ENCODE data around the gene B3GNT8. TPM values are rescaled to one million over a fixed set of nuclear protein-coding genes. Genes with fewer than 3 reads are reported as not detected.

B3GNT8 gene
- not detected in 2 replicates for polyA plus RNA-seq (2012; rRNA removed)
- 0.04 TPM in 1 of 2 replicates, not detected in the other for polyA plus RNA-seq (2012; cell fraction: cytosol; rRNA removed)
- polyA plus RNA-seq (2012; cell fraction: nucleus; rRNA removed), result 0.04 TPM in 2 replicates

- no peaks in the 10 kb centered on the region for H3K27me3 ChIP-seq (ENCODE audit: insufficient read depth)
- peak; percentile 71 for DNase-seq
- no peaks in the 10 kb centered on the region for H4K20me1 ChIP-seq (ENCODE audit: insufficient read depth)
- no peaks in the 10 kb centered on the region for H3K9me2 ChIP-seq
- H3K9ac ChIP-seq, result no peak within 1 kb of the TSS
- TF ChIP-seq REST (IDR thresholded peaks at IDR 0.05; ENCODE audit: low read depth, low read length) (no peak), PBX3 (IDR thresholded peaks at IDR 0.05) (no peak), MAX (IDR thresholded peaks at IDR 0.05; ENCODE audit: low read depth) (no peak), POLR2AphosphoS5 (IDR thresholded peaks at IDR 0.05; ENCODE audit: low read depth, low read length) (no peak), MEF2A (IDR thresholded peaks at IDR 0.05; ENCODE audit: borderline replicate concordance, low read depth) (no peak), CHD2 (IDR thresholded peaks at IDR 0.05; ENCODE audit: low read length, partially characterized antibody) (no peak), JUND (IDR thresholded peaks at IDR 0.05) (no peak), EZH2phosphoT487 (IDR thresholded peaks at IDR 0.05; ENCODE audit: borderline replicate concordance, low read depth) (no peak), IRF3 (IDR thresholded peaks at IDR 0.05; ENCODE audit: low read depth, low read length) (no peak), TAF1 (IDR thresholded peaks at IDR 0.05; ENCODE audit: borderline replicate concordance, low read depth, low read length) (no peak), NRF1 (IDR thresholded peaks at IDR 0.05; ENCODE audit: low read depth, low read length) (no peak), USF1 (IDR thresholded peaks at IDR 0.05; ENCODE audit: borderline replicate concordance, low read depth) (no peak), FOSL2 (IDR thresholded peaks at IDR 0.05; ENCODE audit: borderline replicate concordance, low read depth) (no peak), TCF12 (IDR thresholded peaks at IDR 0.05) (no peak), GABPA (IDR thresholded peaks at IDR 0.05; ENCODE audit: low read depth) (no peak), ZBTB33 (IDR thresholded peaks at IDR 0.05; ENCODE audit: borderline replicate concordance, low read depth) (no peak), TEAD4 (IDR thresholded peaks at IDR 0.05; ENCODE audit: borderline replicate concordance, insufficient read depth) (no peak)
- peaks cover 0 to 7% of the 10 kb centered on the region in 2 experiments; a peak in 1 of 4 replicates for H3K4me1 ChIP-seq (ENCODE audit: control insufficient read depth in 1 of 2, insufficient read depth in 2 of 2, low read depth in 1 of 2, low read length in 1 of 2)
- no peak within 1 kb of the TSS; a peak in 1 of 4 replicates for H3K27ac ChIP-seq (ENCODE audit: low read depth in 2 of 2, low read length in 1 of 2)
- no peaks in the 10 kb centered on the region for H3K79me2 ChIP-seq (ENCODE audit: insufficient read depth)
- no peaks in the 10 kb centered on the region for H3K9me3 ChIP-seq
- H3F3A ChIP-seq (replicated peaks; ENCODE audit: insufficient read depth), result peaks cover 6% of the 10 kb centered on the region
- no peak within 1 kb of the TSS for H3K4me2 ChIP-seq
- peaks cover 0 to 25% of the 10 kb centered on the region in 2 experiments for H3K36me3 ChIP-seq (replicated peaks in 1 of 2; ENCODE audit: control insufficient read depth in 1 of 2, insufficient read depth in 2 of 2, low read length in 1 of 2)
- no peak within 1 kb of the TSS for H2AFZ ChIP-seq (ENCODE audit: low read depth)
- 68% methylated on average over 19 of the region's 19 CpGs for WGBS (ENCODE audit: low lambda C conversion rate)
- ChIA-PET POLR2A (interaction anchor here (1.0 kb wide), 1 partner anchor 13 kb away, joined by 6 read pairs; the partner anchor contains the start of gene DMAC2), CTCF (interaction anchor here (1.3 kb wide), 3 partner anchors 12 to 170 kb away, joined by 3 to 5 read pairs (median 4); partner anchors contain the start of gene DMAC2)
- H3K4me3 ChIP-seq (ENCODE audit: low read depth in 2 of 2, low read length in 1 of 2), result no peak within 1 kb of the TSS
These were observed at the start of gene B3GNT8 for GRCh38 chr19:41426952-41427646. TSS of gene B3GNT8 (minus strand) at chr19:41427374. CDS start at chr19:41426778, 596 bp downstream.
